Endothelial cell of umbilical vein (primary cell): ENCODE data around the gene DCPS.
"Not testable (repeated sequence)": the region's sequence is repeated elsewhere in the genome, so short reads cannot be mapped to it uniquely, and the experiment has no call there.

Experiments
- EZH2 ChIP-seq: IDR thresholded peaks from 2 replicates; pipeline ENCODE4 v1.6.1; 2012; ENCODE audit warnings: borderline replicate concordance, low read depth, mild to moderate bottlenecking, moderate library complexity, low read length, inconsistent platforms; ENCODE audit not compliant: severe bottlenecking
- MYC ChIP-seq: IDR thresholded peaks from one replicate; pipeline ENCODE4 v1.6.1; 2011; ENCODE audit warnings: mild to moderate bottlenecking, low read depth, low read length
- TF ChIP-seq, protein P1 (sequence below), 2 donors: IDR thresholded peaks; 1 replicate in 1 of 2; 2 replicates in 1 of 2; pipeline ENCODE4 v1.5.1; 2011; ENCODE audit warnings: low read length in 2 of 2, mild to moderate bottlenecking in 2 of 2, moderate library complexity in 2 of 2, control low read depth in 1 of 2, inconsistent platforms in 1 of 2, low read depth in 1 of 2; ENCODE audit not compliant: insufficient read depth in 1 of 2; ENCODE audit errors: extremely low read depth in 1 of 2
- TF ChIP-seq, protein P2 (sequence below): IDR thresholded peaks from 2 replicates; pipeline ENCODE4 v1.6.1; 2011; ENCODE audit not compliant: insufficient read depth, insufficient read length

DNA sequence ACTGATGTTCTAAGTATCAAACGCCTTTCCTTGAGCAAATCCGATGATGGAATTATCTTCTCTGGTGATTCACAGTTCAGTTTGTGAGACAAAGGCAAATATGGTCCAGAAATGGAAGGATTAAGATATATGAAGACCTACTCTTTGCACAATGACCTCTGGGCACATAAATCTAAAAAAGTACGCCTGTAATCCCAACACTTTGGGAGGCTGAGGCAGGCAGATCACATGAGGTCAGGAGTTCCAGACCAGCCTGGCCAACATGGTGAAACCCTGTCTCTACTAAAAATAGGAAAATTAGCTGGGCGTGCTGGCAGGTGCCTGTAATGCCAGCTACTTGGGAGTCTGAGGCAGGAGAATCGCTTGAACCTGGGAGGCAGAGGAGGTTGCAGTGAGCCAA is 48.4 kb upstream of the DCPS start:
- TF ChIP-seq, protein P1, sequence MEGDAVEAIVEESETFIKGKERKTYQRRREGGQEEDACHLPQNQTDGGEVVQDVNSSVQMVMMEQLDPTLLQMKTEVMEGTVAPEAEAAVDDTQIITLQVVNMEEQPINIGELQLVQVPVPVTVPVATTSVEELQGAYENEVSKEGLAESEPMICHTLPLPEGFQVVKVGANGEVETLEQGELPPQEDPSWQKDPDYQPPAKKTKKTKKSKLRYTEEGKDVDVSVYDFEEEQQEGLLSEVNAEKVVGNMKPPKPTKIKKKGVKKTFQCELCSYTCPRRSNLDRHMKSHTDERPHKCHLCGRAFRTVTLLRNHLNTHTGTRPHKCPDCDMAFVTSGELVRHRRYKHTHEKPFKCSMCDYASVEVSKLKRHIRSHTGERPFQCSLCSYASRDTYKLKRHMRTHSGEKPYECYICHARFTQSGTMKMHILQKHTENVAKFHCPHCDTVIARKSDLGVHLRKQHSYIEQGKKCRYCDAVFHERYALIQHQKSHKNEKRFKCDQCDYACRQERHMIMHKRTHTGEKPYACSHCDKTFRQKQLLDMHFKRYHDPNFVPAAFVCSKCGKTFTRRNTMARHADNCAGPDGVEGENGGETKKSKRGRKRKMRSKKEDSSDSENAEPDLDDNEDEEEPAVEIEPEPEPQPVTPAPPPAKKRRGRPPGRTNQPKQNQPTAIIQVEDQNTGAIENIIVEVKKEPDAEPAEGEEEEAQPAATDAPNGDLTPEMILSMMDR (IDR thresholded peaks at IDR 0.05; ENCODE audit: extremely low read depth in 1 of 2, insufficient read depth in 1 of 2, low read depth in 1 of 2, low read length in 2 of 2) = not testable (repeated sequence)
- not testable (repeated sequence) for TF ChIP-seq EZH2, MYC
- TF ChIP-seq, protein P2, sequence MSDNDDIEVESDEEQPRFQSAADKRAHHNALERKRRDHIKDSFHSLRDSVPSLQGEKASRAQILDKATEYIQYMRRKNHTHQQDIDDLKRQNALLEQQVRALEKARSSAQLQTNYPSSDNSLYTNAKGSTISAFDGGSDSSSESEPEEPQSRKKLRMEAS = not testable (repeated sequence)
